22Rv1 (cell line): Measurements from ENCODE around the gene MYL4.

Experiments
- CTCF ChIP-seq: fragments of 450-650 bp; IDR thresholded peaks from 2 replicates; pipeline ENCODE4 v1.5.1; 2017; ENCODE audit warnings: mild to moderate bottlenecking
- ZFX ChIP-seq: fragments of 450-650 bp; IDR thresholded peaks from 2 replicates; pipeline ENCODE4 v1.6.1; 2017; ENCODE audit warnings: antibody characterized with exemption, borderline replicate concordance

- TF ChIP-seq CTCF, result no peak
- no peak for TF ChIP-seq ZFX
These were observed 58.2 kb downstream of the MYL4 start for GRCh38 chr17:47267354-47267828.
